HG03432 (cell line): ENCODE results near the gene BCL2L1.
"Not testable (repeated sequence)": the region's sequence is repeated elsewhere in the genome, so short reads cannot be mapped to it uniquely, and the experiment has no call there.

Experiments used
- ATAC-seq: cut with Tn5 transposase; IDR thresholded peaks from one replicate; pipeline ENCODE4 v1.9.1; 2021; ENCODE audit warnings: mild to moderate bottlenecking, moderate library complexity; ENCODE audit not compliant: unreplicated experiment

BCL2L1 gene

DNA sequence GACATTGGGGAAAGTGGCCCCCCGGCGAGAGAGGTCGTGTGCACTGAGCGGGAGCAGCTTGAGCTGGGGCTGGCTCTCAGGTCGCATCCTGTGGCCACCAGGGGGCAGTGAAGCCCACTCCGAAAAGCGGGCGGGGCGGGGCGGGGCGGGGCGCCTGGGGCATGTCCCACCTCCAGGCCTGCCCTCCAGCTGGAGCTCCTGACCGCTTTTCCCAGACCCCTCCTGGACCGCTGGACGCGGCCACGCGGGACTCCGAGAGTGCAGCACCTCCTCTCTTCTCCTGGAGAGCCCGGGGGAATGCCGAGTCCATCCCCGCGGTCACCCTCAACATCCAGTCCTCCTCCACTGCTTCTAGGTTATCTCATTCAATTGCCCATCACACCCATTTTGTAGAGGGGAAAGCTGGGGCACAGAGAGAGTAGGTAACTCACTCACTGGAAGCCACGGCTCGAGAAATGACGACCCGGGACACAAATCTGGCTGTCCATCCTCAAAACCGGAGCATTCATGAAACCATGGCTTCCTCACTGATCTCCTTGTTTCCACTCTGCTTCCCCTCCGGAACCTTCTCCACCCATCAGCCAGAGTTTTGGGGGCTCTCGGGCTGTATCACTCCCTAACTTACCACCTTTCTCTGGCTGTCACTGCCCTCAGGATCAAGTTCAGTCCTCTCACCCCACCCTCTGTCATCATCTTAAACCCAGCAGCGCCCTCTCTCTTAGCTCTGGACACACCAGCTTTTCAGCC, 60.9 kb downstream of the BCL2L1 start:
- peak; percentile 82 for ATAC-seq

DNA sequence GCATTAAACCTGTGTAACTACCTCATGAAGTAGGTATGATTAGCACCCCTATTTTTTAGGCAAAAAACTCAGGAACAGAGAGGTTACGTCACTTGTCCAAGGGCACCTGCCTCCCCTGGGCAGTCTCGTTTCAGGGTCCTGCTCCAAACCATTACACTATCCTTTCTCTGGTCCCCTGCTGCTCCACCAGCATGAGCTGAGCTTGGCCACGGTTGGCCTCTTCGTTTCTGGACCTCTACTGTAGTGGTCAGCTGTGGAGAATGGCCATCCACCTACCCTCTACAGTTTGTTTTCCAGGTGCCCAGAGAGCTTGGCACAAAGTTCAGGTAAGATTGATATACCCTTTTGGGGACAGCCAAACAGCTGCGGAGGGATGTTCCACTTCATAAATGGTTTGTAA, 68.1 kb downstream of the BCL2L1 start:
- no peak for ATAC-seq

DNA sequence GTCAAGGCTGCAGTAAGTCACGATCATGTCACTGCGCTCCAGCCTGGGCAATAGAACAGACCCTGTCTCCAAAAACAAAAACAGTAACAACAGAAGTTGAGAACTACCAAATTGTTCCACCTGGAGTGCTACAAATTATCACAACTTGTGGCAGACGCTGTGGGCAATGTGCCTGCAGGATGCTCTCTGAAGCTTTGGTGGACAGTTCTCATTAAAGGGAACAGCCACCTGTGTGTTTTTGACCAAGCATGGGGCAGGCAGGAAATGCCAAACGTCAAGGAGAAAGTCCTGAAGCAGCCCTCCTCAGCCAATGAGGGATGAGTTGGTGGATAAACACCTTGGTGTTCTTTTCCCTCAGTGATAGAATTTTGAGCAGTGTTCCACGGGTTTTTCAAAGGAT, 69.1 kb downstream of the BCL2L1 start:
- no peak for ATAC-seq

DNA sequence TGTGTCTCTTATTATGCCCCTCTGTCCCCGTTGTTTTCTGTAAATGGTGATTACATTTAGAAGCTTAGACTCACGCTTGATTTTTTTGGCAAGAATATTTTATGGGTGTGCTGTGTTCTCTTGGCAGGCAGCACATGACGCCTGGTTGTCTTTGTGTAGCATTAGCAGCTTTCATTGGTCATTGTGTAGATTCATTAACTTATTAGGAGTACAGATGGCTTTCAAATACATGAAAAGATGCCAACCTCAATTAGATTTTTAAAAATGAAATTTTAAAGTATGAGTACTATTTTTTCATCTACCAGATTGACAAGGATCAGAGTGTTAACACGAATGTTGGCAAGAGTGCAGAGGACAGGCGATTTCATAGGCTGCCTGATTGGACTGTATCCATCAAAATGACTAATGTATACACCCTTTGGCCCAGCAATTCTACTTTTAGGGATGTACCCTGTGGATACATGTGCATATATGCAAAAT, 69.7 kb downstream of the BCL2L1 start:
- no peak for ATAC-seq

DNA sequence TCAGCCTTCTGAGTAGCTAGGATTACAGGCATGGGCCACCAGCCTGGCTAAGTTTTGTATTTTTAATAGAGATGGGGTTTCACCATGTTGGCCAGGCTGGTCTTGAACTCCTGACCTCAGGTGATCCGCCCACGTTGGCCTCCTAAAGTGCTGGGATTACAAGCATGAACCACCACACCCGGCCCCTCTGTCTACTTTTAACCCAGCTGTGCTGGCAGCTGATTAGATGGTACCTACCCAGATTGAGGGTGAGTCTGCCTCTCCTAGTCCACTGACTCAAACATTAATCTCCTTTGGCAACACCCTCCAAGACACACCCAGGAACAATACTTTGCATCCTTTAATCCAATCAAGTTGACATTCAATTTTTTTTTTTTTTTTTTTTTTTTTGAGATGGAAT, 74.6 kb downstream of the BCL2L1 start:
- ATAC-seq = not testable (repeated sequence)

DNA sequence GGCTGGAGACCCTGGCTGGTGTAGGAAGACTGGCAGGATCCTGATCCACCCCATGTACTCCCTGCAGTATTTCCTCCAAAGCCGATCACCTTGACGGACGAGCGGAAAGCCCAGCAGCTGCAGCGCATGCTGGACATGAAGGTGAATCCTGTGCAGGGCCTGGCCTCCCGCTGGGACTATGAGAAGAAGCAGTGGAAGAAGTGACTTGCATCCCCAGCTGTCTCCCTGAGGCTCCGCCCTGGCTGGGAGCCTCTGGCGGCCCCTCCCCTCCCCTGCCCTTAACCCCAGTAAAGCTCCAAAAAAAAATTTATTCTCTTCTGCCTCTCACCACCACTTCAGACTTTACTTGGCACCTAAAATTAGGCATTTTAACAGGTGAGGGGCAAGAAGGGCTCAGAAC, 78.0 kb downstream of the BCL2L1 start:
- no peak for ATAC-seq

DNA sequence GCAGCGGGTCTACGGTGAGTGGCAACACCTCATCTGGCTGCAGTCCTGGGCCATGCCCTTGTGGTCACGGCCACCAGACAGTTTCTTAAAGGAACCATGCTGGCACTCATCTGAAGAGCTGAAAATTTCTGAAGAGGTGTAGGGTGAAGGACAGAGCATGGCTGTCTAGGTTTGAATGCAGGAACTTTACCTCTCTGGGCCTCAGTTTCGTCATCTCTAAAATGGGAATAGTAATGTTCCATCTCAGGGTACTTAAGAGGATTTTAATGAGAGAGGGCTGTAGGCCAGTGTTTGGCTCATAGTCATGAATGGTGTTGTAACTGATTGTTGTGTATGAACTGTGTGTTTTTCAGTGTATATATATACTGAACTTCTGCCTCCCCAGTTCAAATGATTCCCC, 79.1 kb downstream of the BCL2L1 start:
- no peak for ATAC-seq

DNA sequence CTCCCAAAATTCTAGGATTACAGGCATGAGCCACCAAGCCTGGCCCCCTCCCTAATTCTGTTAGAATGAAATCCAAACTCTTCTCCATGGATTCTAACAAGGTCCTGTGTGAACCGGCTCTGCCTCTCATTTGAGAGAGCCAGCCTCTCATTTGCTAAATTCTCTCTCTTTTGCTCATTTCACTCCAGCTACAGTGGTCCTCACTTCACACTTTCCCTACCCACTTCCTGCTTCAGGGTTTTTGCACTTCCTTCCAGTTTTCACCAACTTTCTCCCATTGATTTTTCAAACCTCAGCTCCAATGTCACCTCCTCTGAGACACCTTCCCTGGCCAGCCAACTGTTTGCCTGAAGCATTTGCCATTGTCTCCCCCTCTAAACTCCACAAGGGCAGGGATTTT, 79.8 kb downstream of the BCL2L1 start:
- ATAC-seq = no peak

DNA sequence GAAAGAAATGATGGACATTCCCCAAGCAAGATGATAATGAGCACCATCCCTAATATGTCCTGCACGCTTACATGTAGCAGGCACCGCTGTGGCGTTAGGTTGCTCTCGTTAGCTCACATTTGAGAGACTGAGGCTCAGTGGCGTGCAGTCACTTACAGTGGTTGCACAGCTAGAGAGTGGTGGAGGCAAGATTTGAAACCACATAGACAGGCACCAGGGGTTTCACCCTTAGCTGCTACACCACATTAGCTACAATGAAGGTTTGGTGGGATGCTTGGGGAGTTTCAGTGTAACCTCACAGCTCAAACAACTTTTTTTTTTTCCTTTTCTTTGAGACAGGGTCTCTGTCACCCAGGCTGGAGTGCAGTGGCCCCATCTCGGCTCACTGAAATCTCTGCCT, 81.3 kb downstream of the BCL2L1 start:
- ATAC-seq = no peak

DNA sequence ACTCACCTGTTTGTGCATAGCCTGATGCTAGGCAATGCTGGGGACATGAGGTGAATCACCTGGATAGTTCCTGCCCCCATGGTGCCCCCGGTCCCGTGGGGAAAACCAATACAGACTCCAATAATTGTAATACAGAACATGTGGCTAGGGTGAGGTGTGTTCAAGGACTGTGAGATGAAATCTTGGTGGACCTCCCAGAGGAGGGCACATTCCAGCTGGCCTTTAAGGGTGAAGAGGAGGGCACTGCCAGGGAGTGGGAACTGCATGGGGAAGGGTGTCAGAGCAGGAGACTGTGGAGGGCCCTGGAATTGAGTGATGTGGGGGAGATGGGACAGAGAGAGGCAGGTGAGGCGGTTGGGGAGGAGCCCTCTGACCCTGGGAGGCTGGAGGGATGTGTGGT, 82.4 kb downstream of the BCL2L1 start:
- ATAC-seq = no peak

DNA sequence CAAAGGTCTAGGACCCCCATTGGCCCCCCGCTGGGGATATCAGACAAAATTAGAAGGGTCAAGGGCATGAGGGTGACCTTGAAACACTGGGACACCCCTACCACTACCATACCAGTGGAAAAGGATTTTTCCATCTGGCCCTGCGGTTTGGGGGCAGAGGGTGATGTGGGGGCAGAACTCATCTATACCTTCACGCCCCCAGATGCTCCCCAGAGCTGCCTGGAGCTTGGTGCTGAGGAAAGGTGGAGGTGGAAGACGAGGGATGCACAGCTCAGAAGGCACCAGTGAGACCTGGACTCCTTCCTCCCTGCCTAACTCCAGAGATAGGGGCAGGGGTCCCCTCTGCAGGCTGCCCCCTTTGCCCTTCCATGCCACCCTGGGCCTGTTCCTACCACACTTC, 83.9 kb downstream of the BCL2L1 start:
- ATAC-seq = no peak

DNA sequence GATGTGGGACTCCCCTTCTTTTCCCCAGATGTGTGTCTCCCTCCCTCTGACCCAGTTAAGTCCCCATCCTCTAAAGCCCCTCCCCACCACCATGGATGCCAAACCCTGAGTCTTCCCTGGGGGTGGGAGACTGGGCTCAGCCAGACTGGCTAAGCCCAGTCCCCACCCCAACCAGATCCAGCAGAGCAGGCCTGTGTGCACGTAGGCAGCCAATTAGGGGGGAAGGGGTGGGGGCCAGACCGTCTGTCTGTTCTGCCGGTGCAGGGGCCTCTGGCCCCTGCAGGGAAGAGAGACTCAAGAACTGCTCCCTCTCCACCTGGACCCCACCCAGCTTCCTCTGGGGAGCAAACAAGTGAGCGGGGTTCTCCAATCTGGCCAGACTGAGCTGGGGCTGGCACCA, 84.4 kb downstream of the BCL2L1 start:
- no peak for ATAC-seq

DNA sequence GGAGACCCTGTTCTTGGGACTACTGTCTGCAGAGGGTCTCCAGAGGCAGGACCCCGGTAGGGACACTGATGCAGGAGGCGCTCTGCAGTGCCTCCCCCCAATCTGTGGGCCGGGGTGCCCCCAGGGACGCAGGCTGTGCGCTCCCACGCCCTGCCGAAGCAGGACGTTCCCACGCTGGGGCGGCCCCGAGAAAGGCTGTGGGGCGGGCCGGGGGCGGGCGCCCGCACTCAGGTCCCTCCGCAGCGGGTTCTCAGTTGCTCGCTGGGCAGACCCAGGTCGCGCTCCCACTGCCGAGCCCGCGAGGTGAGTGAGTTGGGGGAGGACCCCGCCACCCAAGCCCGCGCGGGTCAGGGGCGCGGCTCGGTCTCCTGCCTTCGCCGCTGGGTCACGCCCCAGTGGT, 85.0 kb downstream of the BCL2L1 start, which contains the start of gene COX4I2:
COX4I2 (plus strand) TSS at position 253 of the 400 bp plus-strand sequence. CDS start 1,106 bp downstream, outside the sequence.
- no peak for ATAC-seq

DNA sequence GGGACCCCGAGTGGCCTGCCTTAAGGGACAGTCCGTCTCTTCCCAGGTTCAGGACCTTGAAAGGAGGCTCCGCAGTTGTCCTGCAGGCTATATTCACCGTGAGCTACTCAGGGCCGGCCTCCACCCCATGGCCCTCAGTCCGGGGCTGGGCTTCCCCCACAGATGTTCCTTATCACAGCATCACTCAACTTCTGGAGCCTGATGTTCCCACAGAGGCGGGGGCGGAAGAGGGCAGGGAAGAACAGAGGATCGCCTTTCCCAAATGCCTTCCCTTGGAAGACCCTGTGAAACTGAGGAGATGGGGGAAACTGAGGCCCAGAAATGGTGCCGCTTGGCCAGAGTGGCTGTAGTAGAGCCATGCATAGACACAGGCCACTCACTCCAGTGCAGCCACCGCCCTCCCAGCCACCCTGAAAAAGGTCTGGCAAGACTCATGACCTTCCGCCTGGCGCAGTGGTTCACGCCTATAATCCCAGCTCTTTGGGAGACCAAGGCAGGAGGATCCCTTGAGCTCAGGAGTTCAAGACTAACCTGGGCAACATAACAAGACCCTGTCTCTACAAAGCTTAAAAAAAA, 89.2 kb downstream of the BCL2L1 start:
- no peak for ATAC-seq

DNA sequence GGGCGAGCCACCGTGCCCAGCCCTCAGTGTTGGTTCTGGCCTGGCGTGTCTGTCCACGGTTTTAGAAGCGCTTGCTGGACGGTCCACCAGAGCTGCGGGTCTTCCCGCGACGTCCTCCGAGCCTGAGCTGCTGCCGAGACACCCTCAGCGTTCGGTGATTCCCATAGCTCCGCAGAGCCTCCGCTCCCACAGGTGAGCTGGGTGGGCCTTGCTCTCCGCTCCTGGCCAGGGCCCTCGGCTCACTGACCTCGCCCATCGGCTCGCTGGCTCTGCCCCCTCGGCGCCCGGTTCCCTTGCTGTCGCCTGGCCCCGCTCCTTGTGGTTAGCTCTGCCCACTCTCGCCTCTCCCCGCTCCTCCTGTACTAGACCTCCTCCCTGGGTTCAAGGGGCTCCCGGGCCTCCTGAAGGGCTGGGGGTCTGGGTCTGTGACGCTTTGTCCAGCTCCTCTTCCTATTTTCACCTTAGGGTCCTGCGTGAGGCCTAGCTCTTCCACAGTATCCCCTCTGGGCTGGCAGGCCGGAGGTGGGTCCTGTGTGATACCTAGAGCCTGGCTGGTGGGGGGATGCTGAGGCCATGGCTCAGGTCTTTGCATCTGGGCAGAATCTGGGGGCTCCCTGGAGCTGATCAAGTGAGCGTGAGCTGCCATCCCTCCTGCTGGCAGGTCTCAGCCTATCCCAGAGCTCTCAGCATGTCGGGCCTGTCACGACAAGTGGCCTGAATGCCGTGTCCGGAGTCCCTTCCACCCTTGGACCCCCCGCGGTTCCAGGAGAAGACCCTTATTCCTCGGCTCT, 89.9 kb downstream of the BCL2L1 start:
- no peak for ATAC-seq

DNA sequence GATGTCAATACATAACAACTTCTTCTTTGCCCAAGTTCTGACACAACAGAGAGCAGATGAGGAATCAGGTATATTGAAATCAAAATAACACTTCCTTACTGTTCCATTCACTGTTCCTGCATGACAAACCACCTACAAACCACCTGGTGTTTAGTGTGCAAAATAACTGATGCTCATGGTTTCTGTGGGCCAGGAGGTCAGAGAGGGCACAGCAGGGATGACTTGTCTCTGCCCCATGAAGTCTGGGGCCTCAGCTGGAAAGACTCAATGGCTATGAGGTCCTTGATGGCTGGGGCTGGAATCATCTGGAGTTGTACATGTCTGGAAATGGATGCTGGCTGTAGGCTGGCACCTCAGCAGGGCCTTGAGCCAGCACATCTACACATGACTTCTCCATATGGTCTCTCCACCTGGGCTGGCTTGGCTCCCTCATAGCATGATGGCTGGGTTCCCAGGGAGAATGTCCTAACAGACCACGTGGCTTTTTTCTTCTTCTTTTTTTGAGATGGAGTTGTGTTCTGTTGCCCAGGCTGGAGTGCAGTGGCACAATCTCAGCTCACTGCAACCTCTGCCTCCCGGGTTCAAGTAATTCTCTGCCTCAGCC, 92.4 kb downstream of the BCL2L1 start:
- ATAC-seq = no peak

DNA sequence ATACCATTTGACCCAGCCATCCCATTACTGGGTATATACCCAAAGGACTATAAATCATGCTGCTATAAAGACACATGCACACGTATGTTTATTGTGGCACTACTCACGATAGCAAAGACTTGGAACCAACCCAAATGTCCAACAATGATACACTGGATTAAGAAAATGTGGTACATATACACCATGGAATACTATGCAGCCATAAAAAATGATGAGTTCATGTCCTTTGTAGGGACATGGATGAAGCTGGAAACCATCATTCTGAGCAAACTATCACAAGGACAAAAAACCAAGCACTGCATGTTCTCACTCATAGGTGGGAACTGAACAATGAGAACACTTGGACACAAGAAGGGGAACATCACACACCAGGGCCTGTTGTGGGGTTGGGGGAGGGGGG, 94.6 kb downstream of the BCL2L1 start:
- not testable (repeated sequence) for ATAC-seq

DNA sequence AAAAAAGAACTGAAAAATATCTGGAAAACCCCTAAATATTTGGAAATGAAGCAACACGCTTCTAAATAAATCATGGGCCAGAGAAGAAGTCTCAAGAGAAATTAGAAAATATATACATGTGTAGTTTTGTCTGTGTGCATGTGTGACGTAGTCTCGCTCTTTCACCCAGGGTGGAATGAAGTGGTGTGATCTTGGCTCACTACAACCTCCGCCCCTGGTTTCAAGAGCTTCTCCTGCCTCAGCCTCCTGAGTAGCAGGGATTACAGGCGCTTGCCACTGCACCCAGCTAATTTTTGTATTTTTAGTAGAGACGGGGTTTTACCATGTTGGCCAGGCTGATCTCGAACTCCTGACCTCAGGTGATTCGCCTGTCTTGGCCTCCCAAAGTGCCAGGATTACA, 96.1 kb downstream of the BCL2L1 start:
- ATAC-seq = not testable (repeated sequence)

DNA sequence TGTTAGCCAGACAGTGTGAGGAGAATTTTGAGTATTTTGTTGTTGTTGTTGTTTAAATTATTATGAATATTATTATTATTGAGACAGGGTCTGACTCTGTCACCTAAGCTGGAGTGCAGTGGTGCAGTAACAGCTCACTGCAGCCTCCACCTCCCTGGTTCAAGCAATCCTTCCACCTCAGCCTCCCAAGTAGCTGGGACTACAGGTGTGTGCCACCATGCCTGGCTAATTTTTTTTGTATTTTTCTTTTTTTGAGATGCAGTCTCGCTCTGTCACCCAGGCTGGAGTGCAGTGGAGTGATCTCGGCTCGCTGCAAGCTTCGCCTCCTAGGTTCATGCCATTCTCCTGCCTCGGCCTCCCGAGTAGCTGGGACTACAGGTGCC, 99.6 kb downstream of the BCL2L1 start:
- ATAC-seq = not testable (repeated sequence)

DNA sequence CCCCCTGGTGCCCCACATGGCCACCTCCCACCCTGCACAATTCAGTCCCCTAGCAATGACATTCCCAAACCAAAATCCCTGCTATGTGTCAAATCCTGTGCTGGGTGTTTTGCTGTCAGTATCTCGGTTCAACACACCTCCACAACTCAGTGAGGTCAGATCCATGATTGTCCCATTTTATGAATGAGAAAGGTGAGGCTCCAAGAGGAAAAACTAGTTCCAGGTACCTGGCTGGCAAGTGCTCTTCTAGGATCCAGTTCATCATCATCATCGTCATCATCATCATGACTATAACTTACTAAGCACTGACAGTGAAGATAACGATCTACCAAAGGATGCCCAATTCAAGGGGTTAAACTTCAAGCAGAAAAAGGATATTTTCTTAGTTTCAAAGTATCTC, 102.4 kb downstream of the BCL2L1 start:
- ATAC-seq = no peak

DNA sequence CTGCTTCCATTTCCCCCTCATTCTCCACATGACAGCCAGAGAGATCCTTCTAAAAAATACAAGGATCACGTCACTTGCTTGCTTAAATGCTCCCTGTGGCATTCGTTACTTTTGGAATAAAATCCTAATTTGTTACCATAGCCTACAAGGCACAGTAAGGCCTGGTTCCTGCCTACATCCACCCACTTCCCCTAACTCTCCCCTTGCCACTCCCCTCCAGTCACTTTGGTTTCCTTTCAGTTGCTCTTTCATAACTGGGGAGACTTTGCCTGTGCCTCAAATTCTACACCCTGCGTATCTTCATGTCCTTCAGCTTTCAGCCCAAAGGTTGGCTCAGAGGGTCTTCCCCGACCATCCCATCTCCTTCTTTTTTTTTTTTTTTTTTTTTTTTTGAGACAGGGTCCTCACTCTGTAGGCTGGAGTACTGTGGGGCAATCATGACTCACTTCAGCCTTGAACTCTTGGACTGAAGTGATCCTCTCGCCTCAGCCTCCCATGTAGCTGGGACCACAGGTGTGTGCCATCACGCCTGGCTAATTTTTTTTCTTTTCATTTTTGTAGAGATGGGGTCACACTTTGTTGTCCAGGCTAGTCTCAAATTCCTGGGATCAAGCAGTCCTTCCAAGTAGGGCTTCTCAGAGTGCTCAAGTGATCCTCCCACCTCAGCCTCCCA, 105.1 kb downstream of the BCL2L1 start:
- ATAC-seq = no peak
